Caco-2 (cell line): ENCODE measurements around the gene MYO5B. TPM values are rescaled to one million over a fixed set of nuclear protein-coding genes. Genes with fewer than 3 reads are reported as not detected.

Experiments
- BruUV-seq: library from RNA; stranded (reverse); fragments of 400-500 nt; replicated peaks from 2 replicates; lab custom pipeline; 2021; lab: Mats Ljungman, UMichigan
- CTCF ChIA-PET: fragments of 300-600 bp; sonication (Branson Sonifier 250); formaldehyde crosslinking; loops from one replicate; lab custom pipeline; 2022; ENCODE audit warnings: antibody characterized with exemption; lab: Charles Lee
- POLR2A ChIA-PET: fragments of 300-600 bp; sonication (Branson Sonifier 250); formaldehyde crosslinking; loops from one replicate; lab custom pipeline; 2022; ENCODE audit warnings: antibody characterized with exemption; lab: Charles Lee
- DNase-seq, 2 experiments: peaks; one replicate each; pipeline versions ENCODE4 v3.0.0 to v3.0.0-alpha.2; 2020 to 2022
- H3K27me3 ChIP-seq: replicated peaks from 2 replicates; pipeline ENCODE4 v1.6.0; 2011; ENCODE audit warnings: low read length; ENCODE audit not compliant: control insufficient read depth, insufficient read depth
- H3K36me3 ChIP-seq: 2 replicates; pipeline ENCODE4 v1.5.1; 2011; ENCODE audit warnings: low read length; ENCODE audit not compliant: control insufficient read depth, insufficient read depth
- H3K4me1 ChIP-seq: fragments of 250-450 bp; sonication (Bioruptor Pico); 2 replicates; pipeline ENCODE4 v1.5.1; 2020; ENCODE audit warnings: mild to moderate bottlenecking
- H3K4me3 ChIP-seq: 2 replicates; pipeline ENCODE4 v1.5.1; 2011; ENCODE audit warnings: low read depth, mild to moderate bottlenecking, control low read depth, low read length
- H3K9me3 ChIP-seq: fragments of 250-450 bp; sonication (Bioruptor Pico); 2 replicates; pipeline ENCODE4 v1.5.1; 2020; ENCODE audit warnings: mild to moderate bottlenecking, moderate library complexity
- H3K27ac Mint-ChIP-seq: one replicate; pipeline ENCODE4 v1.8.0; 2022; ENCODE audit warnings: mixed read lengths; ENCODE audit not compliant: unreplicated experiment
- H3K27me3 Mint-ChIP-seq: one replicate; pipeline ENCODE4 v1.8.0; 2022; ENCODE audit warnings: mixed read lengths; ENCODE audit not compliant: insufficient read depth, unreplicated experiment
- H3K36me3 Mint-ChIP-seq: one replicate; pipeline ENCODE4 v1.8.0; 2022; ENCODE audit warnings: mild to moderate bottlenecking, mixed read lengths; ENCODE audit not compliant: insufficient read depth, unreplicated experiment
- H3K4me1 Mint-ChIP-seq: one replicate; pipeline ENCODE4 v1.8.0; 2022; ENCODE audit warnings: low read depth, mixed read lengths; ENCODE audit not compliant: unreplicated experiment
- H3K4me3 Mint-ChIP-seq: one replicate; pipeline ENCODE4 v1.8.0; 2022; ENCODE audit warnings: mild to moderate bottlenecking, moderate library complexity, mixed read lengths; ENCODE audit not compliant: unreplicated experiment
- H3K9me3 Mint-ChIP-seq: one replicate; pipeline ENCODE4 v1.8.0; 2022; ENCODE audit warnings: mixed read lengths; ENCODE audit not compliant: unreplicated experiment
- intact Hi-C: fragments of 100-400 bp; cut with micrococcal nuclease; formaldehyde crosslinking; loops from one replicate; pipeline ENCODE4 v1.10.0; 2022; ENCODE audit not compliant: unreplicated experiment
- total RNA-seq: library from RNA; stranded (reverse); gene quantifications from 2 replicates; pipeline ENCODE4 v1.2.3, GENCODE V29; 2022
- TF ChIP-seq, protein P1 (sequence below), 2 experiments: fragments of 200-600 bp in 1 of 2; IDR thresholded peaks; 1 replicate in 1 of 2; 2 replicates in 1 of 2; pipeline versions ENCODE4 v1.5.1 to v1.8.0; 2011 to 2022; ENCODE audit warnings: antibody characterized with exemption in 1 of 2, control low read depth in 1 of 2, inconsistent platforms in 1 of 2, low read depth in 1 of 2, low read length in 1 of 2, mild to moderate bottlenecking in 1 of 2, moderate library complexity in 1 of 2; ENCODE audit not compliant: insufficient read depth in 1 of 2, severe bottlenecking in 1 of 2, unreplicated experiment in 1 of 2

MYO5B gene
- total RNA-seq, 1 experiment from 2014 or later = 28.3 TPM

DNA sequence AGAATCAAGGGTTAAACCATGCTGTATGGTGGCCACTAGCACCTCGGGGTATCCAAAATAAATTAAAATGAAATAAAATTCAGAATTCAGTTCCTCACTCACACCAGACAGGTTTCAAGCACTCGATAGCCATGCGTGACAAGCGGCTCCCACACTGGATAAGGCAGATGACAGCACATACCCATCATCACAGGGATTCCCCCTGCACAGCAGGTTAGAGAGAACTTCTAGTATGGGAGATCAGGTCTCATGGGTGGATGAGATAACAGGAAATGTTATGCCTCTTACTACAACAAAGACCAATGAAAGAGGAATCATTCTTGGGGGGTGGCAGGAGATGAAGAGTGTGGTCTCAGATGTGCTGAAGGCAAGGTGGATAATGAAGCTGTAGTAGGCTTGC, 259.7 kb downstream of the MYO5B start:
- H3K4me3 ChIP-seq = no peak overlapping the region
- no peaks in the 10 kb centered on the region for H3K4me1 Mint-ChIP-seq
- TF ChIP-seq, protein P1, sequence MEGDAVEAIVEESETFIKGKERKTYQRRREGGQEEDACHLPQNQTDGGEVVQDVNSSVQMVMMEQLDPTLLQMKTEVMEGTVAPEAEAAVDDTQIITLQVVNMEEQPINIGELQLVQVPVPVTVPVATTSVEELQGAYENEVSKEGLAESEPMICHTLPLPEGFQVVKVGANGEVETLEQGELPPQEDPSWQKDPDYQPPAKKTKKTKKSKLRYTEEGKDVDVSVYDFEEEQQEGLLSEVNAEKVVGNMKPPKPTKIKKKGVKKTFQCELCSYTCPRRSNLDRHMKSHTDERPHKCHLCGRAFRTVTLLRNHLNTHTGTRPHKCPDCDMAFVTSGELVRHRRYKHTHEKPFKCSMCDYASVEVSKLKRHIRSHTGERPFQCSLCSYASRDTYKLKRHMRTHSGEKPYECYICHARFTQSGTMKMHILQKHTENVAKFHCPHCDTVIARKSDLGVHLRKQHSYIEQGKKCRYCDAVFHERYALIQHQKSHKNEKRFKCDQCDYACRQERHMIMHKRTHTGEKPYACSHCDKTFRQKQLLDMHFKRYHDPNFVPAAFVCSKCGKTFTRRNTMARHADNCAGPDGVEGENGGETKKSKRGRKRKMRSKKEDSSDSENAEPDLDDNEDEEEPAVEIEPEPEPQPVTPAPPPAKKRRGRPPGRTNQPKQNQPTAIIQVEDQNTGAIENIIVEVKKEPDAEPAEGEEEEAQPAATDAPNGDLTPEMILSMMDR (IDR thresholded peaks at IDR 0.05; ENCODE audit: insufficient read depth in 1 of 2, low read depth in 1 of 2, low read length in 1 of 2, severe bottlenecking in 1 of 2, unreplicated experiment in 1 of 2) = no peak
- no peaks in the 10 kb centered on the region for H3K36me3 ChIP-seq
- no peaks in the 10 kb centered on the region for H3K27me3 ChIP-seq
- no peaks in the 10 kb centered on the region for H3K9me3 Mint-ChIP-seq
- no peak for DNase-seq
- ChIA-PET CTCF (no interaction called here), POLR2A (no interaction called here)
- no peaks in the 10 kb centered on the region for H3K27me3 Mint-ChIP-seq
- peaks cover 5% of the 10 kb centered on the region for H3K36me3 Mint-ChIP-seq
- H3K9me3 ChIP-seq = no peaks in the 10 kb centered on the region
- no peaks in the 10 kb centered on the region for H3K4me1 ChIP-seq
- no peak overlapping the region for H3K27ac Mint-ChIP-seq
- H3K4me3 Mint-ChIP-seq = no peak overlapping the region
- BruUV-seq = no TSS peak
- intact Hi-C loops = no loop called here

DNA sequence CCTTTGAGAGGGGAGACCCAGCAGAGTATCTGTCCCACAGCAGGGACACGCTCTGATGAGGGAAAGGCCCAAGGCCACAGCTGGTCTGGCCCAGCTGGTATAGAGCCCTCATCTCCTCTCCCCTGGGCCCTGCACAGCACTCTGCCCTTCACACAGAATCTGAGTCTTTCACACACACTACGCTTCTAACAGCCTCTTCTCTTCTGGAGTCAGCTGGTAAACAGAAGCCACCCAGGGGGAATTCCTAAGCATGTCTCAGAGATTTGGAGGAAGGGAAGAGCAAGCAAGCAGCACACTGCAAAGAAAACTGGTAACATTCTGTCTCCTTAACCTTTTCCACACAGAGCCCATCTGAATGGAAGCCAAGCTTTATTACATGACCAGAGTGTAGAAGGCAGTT, 260.5 kb downstream of the MYO5B start:
- DNase-seq = no peak
- ChIA-PET CTCF (no interaction called here), POLR2A (no interaction called here)
- no peaks in the 10 kb centered on the region for H3K4me1 Mint-ChIP-seq
- intact Hi-C loops = no loop called here
- Histone ChIP-seq H3K4me1 (no peaks in the 10 kb centered on the region), H3K4me3 (no peak overlapping the region), H3K27me3 (no peaks in the 10 kb centered on the region), H3K36me3 (no peaks in the 10 kb centered on the region), H3K9me3 (no peaks in the 10 kb centered on the region)
- TF ChIP-seq, protein P1 (IDR thresholded peaks at IDR 0.05; ENCODE audit: insufficient read depth in 1 of 2, low read depth in 1 of 2, low read length in 1 of 2, severe bottlenecking in 1 of 2, unreplicated experiment in 1 of 2) = no peak
- H3K4me3 Mint-ChIP-seq = no peak overlapping the region
- no TSS peak for BruUV-seq
- H3K36me3 Mint-ChIP-seq = peaks cover 5% of the 10 kb centered on the region
- no peaks in the 10 kb centered on the region for H3K9me3 Mint-ChIP-seq
- H3K27me3 Mint-ChIP-seq = no peaks in the 10 kb centered on the region
- H3K27ac Mint-ChIP-seq = no peak overlapping the region

DNA sequence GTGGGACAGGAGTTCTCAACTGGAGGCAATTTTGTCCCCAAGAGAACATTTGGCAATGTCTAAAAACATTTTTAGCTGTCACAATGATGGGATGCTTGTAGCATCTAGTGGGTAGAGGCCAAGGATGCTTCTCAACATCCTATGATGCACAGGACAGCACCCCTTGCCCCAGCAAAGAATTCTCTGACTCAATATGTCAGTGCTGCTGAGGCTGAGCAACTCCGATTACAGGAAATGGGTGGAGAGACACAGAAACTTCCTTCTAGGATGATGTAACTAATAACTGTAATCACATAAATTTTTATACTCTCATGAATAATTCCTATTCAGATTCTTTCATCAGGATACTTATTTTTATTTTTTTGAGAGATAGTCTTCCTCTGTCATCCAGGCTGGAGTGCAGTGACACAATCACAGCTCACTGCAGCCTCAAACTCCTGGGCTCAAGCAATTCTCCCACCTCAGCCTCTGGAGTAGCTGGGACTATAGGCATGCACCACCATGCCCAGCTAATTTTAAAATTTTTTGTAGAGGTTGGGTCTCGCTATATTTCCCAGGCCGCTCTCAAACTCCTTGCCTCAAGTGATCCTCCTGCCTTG, 261.3 kb downstream of the MYO5B start:
- no TSS peak for BruUV-seq

More for the DNA sequence above, 261.3 kb downstream of the MYO5B start:
- Mint-ChIP-seq H3K27me3 (no peaks in the 10 kb centered on the region), H3K36me3 (peaks cover 5% of the 10 kb centered on the region), H3K4me3 (no peak overlapping the region), H3K27ac (no peak overlapping the region), H3K9me3 (no peaks in the 10 kb centered on the region), H3K4me1 (no peaks in the 10 kb centered on the region)
- POLR2A ChIA-PET = no interaction called here
- intact Hi-C loops = no loop called here
- Histone ChIP-seq H3K27me3 (no peaks in the 10 kb centered on the region), H3K9me3 (no peaks in the 10 kb centered on the region), H3K4me1 (no peaks in the 10 kb centered on the region), H3K4me3 (no peak overlapping the region), H3K36me3 (no peaks in the 10 kb centered on the region)
- TF ChIP-seq, protein P1 (IDR thresholded peaks at IDR 0.05; ENCODE audit: insufficient read depth in 1 of 2, low read depth in 1 of 2, low read length in 1 of 2, severe bottlenecking in 1 of 2, unreplicated experiment in 1 of 2) = no peak
- no peak for DNase-seq
- CTCF ChIA-PET = no interaction called here
